ENCODE data around the gene BCL10. TPM values are rescaled to one million over a fixed set of nuclear protein-coding genes. Genes with fewer than 3 reads are reported as not detected.
"Not testable (repeated sequence)": the region's sequence is repeated elsewhere in the genome, so short reads cannot be mapped to it uniquely, and the experiment has no call there.

BCL10 gene
- total RNA-seq, 2 donors from 2014 or later = 80.7 to 167 TPM

DNA sequence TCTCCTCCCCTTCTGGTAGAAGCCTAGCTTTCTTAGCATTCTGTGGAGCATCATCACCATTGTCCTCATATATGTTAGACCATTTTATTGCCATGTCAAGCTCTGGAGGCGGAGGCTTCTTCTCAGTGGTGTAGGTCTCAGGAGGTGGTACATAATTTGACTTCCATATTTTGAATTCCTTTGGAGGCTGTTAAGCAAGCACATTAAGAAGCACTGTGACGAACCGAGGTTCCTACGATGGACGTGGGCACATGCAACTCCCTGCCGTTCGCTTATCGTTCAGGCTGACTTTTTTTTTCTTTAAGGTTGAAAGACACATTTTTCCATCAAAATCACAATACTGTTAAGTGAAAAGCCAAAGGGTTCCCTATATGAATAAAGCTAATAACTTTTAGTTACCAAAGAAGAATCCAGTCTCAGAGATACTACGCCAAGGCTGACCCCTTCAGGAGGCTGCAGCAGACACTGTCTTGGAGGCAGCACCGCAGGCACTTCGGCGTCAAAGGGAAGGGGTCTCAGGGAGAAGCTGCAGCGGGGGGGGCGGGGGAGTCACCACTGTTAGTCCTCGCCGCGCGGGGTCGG is 17.8 kb downstream of the BCL10 start:
- Histone ChIP-seq H3K9ac (ENCODE audit: low read depth in 2 of 2, low read length in 2 of 2) (peak overlapping the region; percentile 84 to 94), H3K4me1 (peaks cover 2% of the 10 kb centered on the region), H3K4me3 (peak overlapping the region; percentile 72), H3K27ac (no peak overlapping the region), H3K9me3 (no peaks in the 10 kb centered on the region), H3K36me3 (no peaks in the 10 kb centered on the region), H3K27me3 (no peaks in the 10 kb centered on the region)
- intact Hi-C loops (cut with DNase I) = loop anchor here (5.0 kb wide), 2 partner anchors 146 to 316 kb away; no protein-coding TSS in a partner anchor
- TF ChIP-seq, protein P1, sequence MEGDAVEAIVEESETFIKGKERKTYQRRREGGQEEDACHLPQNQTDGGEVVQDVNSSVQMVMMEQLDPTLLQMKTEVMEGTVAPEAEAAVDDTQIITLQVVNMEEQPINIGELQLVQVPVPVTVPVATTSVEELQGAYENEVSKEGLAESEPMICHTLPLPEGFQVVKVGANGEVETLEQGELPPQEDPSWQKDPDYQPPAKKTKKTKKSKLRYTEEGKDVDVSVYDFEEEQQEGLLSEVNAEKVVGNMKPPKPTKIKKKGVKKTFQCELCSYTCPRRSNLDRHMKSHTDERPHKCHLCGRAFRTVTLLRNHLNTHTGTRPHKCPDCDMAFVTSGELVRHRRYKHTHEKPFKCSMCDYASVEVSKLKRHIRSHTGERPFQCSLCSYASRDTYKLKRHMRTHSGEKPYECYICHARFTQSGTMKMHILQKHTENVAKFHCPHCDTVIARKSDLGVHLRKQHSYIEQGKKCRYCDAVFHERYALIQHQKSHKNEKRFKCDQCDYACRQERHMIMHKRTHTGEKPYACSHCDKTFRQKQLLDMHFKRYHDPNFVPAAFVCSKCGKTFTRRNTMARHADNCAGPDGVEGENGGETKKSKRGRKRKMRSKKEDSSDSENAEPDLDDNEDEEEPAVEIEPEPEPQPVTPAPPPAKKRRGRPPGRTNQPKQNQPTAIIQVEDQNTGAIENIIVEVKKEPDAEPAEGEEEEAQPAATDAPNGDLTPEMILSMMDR (IDR thresholded peaks at IDR 0.05) = no peak
- no peak for DNase-seq

DNA sequence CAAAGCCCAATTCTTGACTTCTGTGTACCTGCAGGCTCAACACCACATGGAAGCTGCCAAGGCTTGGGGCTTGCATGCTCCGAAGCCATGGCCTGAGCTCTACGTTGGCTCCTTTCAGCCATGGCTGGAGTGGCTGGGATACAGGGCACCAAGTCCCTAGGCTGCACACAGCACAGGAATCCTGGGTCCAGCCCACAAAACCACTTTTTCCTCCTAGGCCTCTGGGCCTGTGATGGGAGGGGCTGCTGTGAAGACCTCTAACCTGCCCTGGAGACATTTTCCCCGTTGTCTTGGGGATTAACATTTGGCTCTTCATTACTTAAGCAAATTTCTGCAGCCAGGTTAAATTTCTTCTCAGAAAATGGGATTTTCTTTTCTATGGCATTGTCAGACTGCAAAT is 27.4 kb downstream of the BCL10 start:
- H3K9ac ChIP-seq (ENCODE audit: low read depth in 2 of 2, low read length in 2 of 2); H3K27me3 ChIP-seq; intact Hi-C loops (cut with DNase I); H3K27ac ChIP-seq; DNase-seq; H3K4me3 ChIP-seq; H3K36me3 ChIP-seq; H3K9me3 ChIP-seq; H3K4me1 ChIP-seq: not testable (repeated sequence)

GRCh38 chr1:85245891-85246290 is 30.5 kb downstream of the BCL10 start:
- H3K27me3 ChIP-seq = no peaks in the 10 kb centered on the region
- DNase-seq = no peak
- H3K9me3 ChIP-seq = no peaks in the 10 kb centered on the region
- TF ChIP-seq, protein P1 (IDR thresholded peaks at IDR 0.05) = no peak
- no peak overlapping the region for H3K4me3 ChIP-seq
- H3K4me1 ChIP-seq = no peaks in the 10 kb centered on the region
- H3K9ac ChIP-seq (ENCODE audit: low read depth in 2 of 2, low read length in 2 of 2) = no peak overlapping the region
- intact Hi-C loops (cut with DNase I) = no loop called here
- H3K36me3 ChIP-seq = no peaks in the 10 kb centered on the region
- no peak overlapping the region for H3K27ac ChIP-seq

DNA sequence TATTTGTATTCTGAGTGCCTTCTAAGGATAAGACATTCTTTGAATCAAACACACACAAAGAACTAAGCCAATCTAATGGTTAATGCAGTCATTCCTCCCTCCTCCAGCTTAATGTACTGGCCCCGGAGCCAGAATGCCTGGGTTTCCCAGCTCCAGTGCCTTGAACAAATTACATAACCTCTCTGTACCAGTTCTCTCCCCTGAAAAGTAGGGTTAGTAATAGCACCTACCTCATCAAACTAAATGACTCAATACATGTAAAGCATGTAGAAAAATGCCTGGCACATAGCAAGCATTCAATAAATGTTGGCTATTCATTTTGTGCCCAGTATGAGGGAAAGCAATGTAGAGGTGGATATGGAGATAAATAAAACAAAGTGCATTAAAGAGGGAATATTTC is 31.0 kb downstream of the BCL10 start:
- Histone ChIP-seq H3K36me3 (no peaks in the 10 kb centered on the region), H3K27me3 (no peaks in the 10 kb centered on the region), H3K4me1 (no peaks in the 10 kb centered on the region), H3K9me3 (no peaks in the 10 kb centered on the region), H3K9ac (ENCODE audit: low read depth in 2 of 2, low read length in 2 of 2) (no peak overlapping the region), H3K27ac (no peak overlapping the region), H3K4me3 (no peak overlapping the region)
- TF ChIP-seq, protein P1 (IDR thresholded peaks at IDR 0.05) = no peak
- intact Hi-C loops (cut with DNase I) = no loop called here
- DNase-seq = no peak

- DNase-seq = no peak
- H3K36me3 ChIP-seq = no peaks in the 10 kb centered on the region
- no peaks in the 10 kb centered on the region for H3K4me1 ChIP-seq
- TF ChIP-seq, protein P1 (IDR thresholded peaks at IDR 0.05) = no peak
- no peaks in the 10 kb centered on the region for H3K9me3 ChIP-seq
- intact Hi-C loops (cut with DNase I) = loop anchor here (5.0 kb wide), 1 partner anchor 137 kb away; no protein-coding TSS in a partner anchor
- no peaks in the 10 kb centered on the region for H3K27me3 ChIP-seq
- no peak overlapping the region for H3K4me3 ChIP-seq
- H3K27ac ChIP-seq = no peak overlapping the region
- no peak overlapping the region for H3K9ac ChIP-seq (ENCODE audit: low read depth in 2 of 2, low read length in 2 of 2)
Observed at GRCh38 chr1:85244271-85245061, 32.0 kb downstream of the BCL10 start.

- Histone ChIP-seq H3K9me3 (no peaks in the 10 kb centered on the region), H3K36me3 (no peaks in the 10 kb centered on the region), H3K4me1 (no peaks in the 10 kb centered on the region), H3K27ac (no peak overlapping the region), H3K9ac (ENCODE audit: low read depth in 2 of 2, low read length in 2 of 2) (no peak overlapping the region), H3K4me3 (no peak overlapping the region), H3K27me3 (no peaks in the 10 kb centered on the region)
- TF ChIP-seq, protein P1 (IDR thresholded peaks at IDR 0.05) = no peak
- DNase-seq = no peak
- intact Hi-C loops (cut with DNase I) = loop anchor here (5.0 kb wide), 1 partner anchor 136 kb away; no protein-coding TSS in a partner anchor
Observed at GRCh38 chr1:85243372-85243771, 33.1 kb downstream of the BCL10 start.

Data from colonic mucosa (tissue), 4 donors.